Fibroblast of skin of right quadriceps (primary cell): Measurements from ENCODE around the gene TLE3.

ENCODE experiments used
- DNase-seq: peaks from one replicate; pipeline ENCODE4 v3.0.0-alpha.2; 2013

The TLE3 gene

GRCh38 chr15:69999392-70000085, 98.2 kb downstream of the TLE3 start:
- no peak for DNase-seq

DNA sequence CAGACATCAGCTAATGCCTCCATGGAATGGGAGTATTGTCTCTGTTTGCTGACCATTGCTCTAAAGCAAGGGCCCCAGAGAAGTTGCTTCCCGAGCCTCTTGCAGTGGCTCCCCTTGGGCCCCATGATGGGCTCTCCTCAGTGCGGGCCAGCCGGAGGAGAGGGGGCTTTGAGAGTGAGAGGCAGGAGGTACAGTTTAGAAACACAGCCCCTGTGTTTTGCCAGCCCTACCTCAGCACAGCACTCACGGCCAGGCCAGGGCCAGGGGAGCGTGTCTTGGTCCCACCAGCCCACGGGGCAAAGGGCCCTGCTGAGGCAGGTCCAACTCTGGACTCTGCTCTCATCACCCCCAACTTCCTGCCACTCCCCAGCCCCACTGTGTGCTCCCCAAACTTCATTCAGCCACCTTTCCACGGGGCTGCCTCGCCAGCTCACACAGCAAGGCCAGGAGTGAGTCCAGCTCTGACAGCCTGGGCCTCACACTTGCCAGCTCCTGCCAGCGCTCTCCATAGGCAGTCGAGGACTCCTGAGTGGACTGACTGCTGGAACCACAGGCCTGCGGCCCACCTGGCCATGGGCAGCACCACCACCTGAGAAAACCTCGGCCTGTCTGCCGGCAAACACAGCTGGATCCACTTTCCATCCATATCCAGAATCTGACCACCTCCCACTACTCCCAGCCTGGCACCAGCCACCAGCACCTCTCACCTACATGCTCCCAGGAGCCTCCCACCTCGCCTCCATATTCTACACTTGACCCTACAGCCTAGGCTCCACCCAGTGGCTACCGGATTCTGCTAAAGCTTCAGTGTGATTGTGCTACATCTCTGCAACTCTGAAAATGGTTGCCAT, 99.0 kb downstream of the TLE3 start:
- DNase-seq: no peak

GRCh38 chr15:69997813-69998212, 99.9 kb downstream of the TLE3 start:
- DNase-seq: peak; percentile 49
